Measurements from ENCODE around the gene ARHGEF17.
A peak's percentile ranks its signal among the peaks of the same experiment; 100 is the strongest.

Gene ARHGEF17

GRCh38 chr11:73396251-73396930 is 88.3 kb downstream of the ARHGEF17 start:
- DNase-seq = no peak

- DNase-seq = no peak
Measured at GRCh38 chr11:73396985-73397384, 88.9 kb downstream of the ARHGEF17 start.

- no peak for DNase-seq
Measured at GRCh38 chr11:73397468-73398131, 89.5 kb downstream of the ARHGEF17 start.

GRCh38 chr11:73398132-73398526 is 90.1 kb downstream of the ARHGEF17 start:
- DNase-seq = no peak

- DNase-seq = no peak
Measured at GRCh38 chr11:73398721-73399120, 90.6 kb downstream of the ARHGEF17 start.

GRCh38 chr11:73399159-73399590 is 91.1 kb downstream of the ARHGEF17 start:
- DNase-seq = no peak

- DNase-seq = no peak
Measured at GRCh38 chr11:73399636-73400035, 91.6 kb downstream of the ARHGEF17 start.

- DNase-seq = no peak
Measured at GRCh38 chr11:73400293-73400692, 92.2 kb downstream of the ARHGEF17 start.

- DNase-seq = no peak
Measured at GRCh38 chr11:73401217-73401923, 93.3 kb downstream of the ARHGEF17 start.

- no peak for DNase-seq
Measured at GRCh38 chr11:73401924-73402833, 94.1 kb downstream of the ARHGEF17 start.

GRCh38 chr11:73402834-73403185 is 94.7 kb downstream of the ARHGEF17 start:
- no peak for DNase-seq

- no peak for DNase-seq
Measured at GRCh38 chr11:73403541-73403940, 95.5 kb downstream of the ARHGEF17 start.

GRCh38 chr11:73404048-73404447 is 96.0 kb downstream of the ARHGEF17 start:
- DNase-seq = peak; percentile 28

- no peak for DNase-seq
Measured at GRCh38 chr11:73404506-73405145, 96.5 kb downstream of the ARHGEF17 start.

GRCh38 chr11:73405146-73405510 is 97.1 kb downstream of the ARHGEF17 start:
- no peak for DNase-seq

- DNase-seq = no peak
Measured at GRCh38 chr11:73406131-73406530, 98.1 kb downstream of the ARHGEF17 start.

- DNase-seq = no peak
Measured at GRCh38 chr11:73406619-73407018, 98.5 kb downstream of the ARHGEF17 start.

- DNase-seq = no peak
Measured at GRCh38 chr11:73409431-73409830, 101.4 kb downstream of the ARHGEF17 start.

GRCh38 chr11:73410627-73411026 is 102.6 kb downstream of the ARHGEF17 start:
- no peak for DNase-seq

GRCh38 chr11:73411031-73411430 is 103.0 kb downstream of the ARHGEF17 start:
- no peak for DNase-seq

GRCh38 chr11:73412308-73412707 is 104.2 kb downstream of the ARHGEF17 start:
- DNase-seq = no peak

- no peak for DNase-seq
Measured at GRCh38 chr11:73413256-73413655, 105.2 kb downstream of the ARHGEF17 start.

Data from NCI-H146 (cell line).